Daoy (cell line): Measurements from ENCODE around the gene SLC29A3. TPM values are rescaled to one million over a fixed set of nuclear protein-coding genes. Genes with fewer than 3 reads are reported as not detected.
"Not testable (repeated sequence)": the region's sequence is repeated elsewhere in the genome, so short reads cannot be mapped to it uniquely, and the experiment has no call there.

Experiments
- DNase-seq: peaks from one replicate; pipeline ENCODE4 v3.0.0-alpha.2; 2015; ENCODE audit warnings: low read depth
- total RNA-seq: library from RNA; depleted of rRNA; stranded (reverse); fragments of >200 nt; shearing (Covaris generic); gene quantifications from 2 replicates; pipeline ENCODE4 v1.2.3, GENCODE V29; 2014

The SLC29A3 gene
- total RNA-seq, 1 experiment from 2014 or later = 0.63 TPM

DNA sequence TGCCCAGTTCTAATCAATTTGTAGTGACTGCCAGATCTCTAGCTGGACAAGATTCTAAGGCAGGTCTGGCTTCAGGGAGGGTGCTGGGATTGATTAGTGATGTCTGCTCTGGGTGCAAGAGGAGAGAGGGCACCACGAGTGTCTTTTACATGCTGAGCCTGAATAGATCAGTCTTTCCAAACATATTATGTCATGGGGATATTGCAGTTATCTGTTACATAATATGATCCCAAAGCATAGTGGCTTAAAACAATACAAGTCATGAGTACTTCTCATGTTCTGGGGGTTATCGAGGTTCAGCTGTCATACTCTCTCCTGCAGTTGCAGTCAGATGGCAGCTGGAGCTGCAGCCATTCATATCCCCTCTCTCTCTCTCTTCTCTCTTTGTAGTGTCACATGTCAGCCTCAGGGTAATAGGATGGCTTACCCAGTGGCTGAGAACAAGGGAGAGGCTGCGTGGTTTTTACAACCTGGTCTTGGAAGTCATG lies 26.0 kb downstream of the SLC29A3 start:
- DNase-seq = no peak

DNA sequence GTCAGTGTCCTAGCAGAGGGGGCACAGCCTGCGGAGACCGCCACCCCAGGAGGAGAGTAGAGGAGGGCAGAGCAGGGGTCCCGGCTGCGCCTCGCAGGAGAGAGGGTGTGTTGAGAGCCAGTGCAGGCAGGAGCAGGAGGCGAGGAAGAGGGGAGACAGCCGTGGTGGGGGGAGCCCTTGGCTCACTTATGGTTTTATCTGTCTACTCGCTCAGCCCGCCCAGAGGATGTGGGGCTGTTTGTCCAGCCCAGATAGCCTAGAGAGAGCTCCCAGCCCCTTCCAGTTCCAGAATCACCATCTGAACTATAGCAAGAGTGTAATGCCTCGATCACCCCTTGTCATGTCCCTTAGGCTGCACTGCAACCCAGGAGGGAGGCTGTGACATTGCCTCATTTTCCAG lies 26.6 kb downstream of the SLC29A3 start:
- DNase-seq = no peak

DNA sequence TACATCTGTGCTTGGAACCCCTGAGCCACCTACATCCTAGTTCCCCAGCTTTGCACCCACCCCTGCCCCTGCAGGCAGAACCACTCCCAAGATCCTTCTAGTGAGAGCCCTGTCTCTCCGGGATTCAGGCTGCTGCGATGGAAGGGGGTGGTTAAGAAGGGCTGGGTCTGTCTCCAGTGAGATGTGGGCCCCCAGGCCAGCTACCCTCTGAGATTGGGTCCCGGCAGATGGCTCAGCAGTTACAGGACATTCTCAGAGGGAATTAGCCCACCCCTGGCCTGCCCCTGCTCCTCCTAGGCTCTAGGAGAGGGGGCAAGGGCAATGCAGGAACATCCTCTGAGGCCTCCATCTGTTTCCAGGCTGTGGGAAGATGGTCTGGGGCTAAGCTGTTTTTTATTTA lies 27.7 kb downstream of the SLC29A3 start:
- DNase-seq = no peak

DNA sequence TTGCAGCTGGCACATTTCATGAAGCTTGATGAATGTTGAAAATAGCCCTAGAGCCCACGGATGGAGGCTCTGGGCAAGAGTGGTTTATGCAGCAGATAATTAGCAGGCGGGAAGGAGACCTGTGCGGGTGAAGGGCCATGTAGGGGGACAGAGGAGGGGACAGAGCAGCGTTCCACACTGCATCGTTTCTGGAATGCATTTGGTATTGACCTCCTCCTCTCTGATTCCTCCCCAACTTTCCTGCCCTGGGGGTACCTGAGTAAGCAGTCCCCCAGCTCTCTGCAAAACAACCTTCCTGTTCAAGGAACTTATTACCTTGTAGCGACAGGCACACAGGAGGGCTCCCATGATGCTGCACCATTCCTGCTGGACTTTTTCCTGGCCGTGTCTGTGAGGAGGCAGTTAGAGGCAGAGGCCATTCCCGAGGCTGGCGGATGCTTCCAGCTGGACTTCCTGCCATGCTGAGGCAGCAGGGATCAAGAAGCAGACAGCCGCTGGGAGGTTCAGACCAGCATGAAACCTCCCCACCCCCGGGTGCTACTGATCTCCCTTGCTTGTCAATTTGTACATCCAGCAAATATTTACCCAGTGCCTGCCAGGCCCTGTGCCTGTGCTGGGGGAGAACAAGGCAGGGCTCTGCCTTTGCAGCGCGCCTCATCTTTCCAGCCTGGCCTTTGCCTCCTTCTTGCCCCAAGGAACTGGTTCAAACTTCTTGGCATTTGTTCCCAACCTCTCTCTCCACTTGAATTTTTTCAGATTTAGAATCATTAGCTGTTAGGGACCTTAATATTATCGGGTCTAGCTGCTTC lies 28.7 kb downstream of the SLC29A3 start:
- DNase-seq = no peak

DNA sequence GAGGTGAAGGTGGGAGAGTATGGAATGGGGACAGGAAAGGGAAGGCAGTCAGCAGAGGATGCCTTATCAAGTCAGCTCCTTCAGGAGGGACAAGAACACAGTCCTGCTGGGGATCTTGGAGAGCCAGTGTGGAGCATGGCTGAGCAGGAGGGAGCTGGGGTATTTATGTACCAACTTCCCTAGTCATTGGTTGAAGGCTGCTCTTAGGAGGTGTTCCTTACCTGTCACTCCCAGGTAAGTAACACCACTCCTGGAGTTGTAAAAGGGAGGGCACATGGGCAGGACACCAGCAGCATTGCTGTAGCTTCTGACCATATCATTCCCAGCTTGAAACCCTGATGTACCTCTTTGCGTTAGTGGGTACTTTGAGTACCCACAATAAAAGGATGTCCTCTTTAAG lies 29.8 kb downstream of the SLC29A3 start:
- DNase-seq = no peak

DNA sequence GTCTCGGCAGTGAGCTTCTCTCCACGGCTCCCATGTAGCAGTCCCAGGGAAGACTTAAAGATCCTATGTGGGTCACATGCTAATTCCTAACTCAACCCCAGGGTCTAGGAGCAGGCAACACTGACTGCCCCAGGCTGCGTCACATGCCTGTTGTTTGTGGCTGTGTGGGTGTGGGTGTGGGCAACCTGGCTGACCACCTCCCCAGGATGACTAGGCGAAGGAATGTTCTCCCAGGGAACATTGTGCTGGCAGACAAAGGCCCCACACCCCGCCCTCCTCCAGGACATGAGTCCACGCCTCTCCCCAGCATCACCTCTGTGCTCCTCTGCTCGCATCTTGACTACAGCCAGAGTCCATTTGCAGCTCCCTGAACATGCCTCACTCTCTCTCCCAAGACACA lies 30.3 kb downstream of the SLC29A3 start:
- DNase-seq = peak; percentile 75

DNA sequence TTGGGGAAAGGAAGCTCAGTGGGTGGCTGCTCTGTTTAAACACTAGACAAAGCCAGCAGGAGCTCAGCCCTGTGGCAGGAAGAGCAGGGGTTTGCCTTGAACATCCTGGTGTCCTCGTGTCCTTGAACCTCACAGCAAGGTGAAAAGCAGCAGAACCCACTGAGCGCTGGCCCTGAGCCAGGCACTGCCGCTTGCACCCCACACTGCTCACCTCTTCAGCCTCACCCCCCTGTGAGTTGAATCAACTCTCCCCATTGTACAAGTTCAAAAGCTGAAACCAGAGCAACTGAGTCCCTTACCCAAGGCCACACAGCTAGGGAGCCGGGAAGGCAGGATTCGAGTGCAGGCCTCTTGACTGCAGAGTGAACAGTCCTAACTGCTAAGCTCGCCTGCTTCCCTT lies 32.0 kb downstream of the SLC29A3 start:
- no peak for DNase-seq

DNA sequence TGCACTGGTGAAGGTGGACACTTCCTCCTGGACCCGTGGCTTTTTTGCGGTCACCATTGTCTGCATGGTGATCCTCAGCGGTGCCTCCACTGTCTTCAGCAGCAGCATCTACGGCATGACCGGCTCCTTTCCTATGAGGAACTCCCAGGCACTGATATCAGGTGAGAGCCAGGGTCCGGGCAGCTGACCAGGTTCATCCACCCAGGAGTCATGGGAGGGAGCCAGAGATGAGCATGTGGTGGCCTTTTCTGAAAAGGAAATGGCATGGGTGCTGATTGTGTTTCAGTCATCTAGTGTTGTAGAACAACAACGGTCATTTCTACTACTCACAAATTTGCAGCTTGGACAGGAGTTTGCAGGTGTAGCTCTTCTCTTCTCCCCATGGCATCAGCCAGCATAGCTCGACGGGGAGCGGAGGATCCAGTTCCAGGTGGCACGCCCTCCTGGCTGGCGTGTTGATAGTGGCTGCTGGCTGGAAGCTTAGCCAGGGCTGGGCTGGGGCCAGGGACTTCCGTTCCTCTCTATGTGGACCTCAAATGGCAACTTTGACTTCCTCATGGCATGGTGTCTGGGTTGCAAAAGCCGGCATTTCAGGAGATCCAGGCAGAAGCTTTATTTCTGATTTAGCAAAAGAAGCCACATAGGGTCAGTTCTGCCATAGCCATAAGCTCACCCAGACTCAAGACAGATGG lies 32.7 kb downstream of the SLC29A3 start:
- no peak for DNase-seq

DNA sequence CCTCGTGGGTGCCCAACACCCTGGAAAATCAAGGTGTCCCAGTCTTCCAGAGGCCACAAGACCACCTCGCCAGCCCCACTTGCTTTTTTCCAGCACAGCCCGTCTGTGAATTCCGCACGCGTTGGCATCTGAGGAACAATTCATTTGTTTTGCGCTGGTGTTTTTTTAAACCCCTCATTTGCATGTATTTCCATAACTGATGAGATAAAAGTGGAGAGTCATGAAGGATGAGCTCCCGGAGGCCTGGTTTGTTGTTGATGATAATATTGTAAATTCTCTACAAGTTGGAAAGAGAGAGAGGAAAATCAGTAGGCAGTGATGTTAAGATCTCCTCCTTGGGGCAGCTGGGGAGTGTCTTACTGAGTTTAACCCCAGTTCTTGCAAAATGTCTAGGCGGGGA lies 34.6 kb downstream of the SLC29A3 start:
- DNase-seq = no peak

DNA sequence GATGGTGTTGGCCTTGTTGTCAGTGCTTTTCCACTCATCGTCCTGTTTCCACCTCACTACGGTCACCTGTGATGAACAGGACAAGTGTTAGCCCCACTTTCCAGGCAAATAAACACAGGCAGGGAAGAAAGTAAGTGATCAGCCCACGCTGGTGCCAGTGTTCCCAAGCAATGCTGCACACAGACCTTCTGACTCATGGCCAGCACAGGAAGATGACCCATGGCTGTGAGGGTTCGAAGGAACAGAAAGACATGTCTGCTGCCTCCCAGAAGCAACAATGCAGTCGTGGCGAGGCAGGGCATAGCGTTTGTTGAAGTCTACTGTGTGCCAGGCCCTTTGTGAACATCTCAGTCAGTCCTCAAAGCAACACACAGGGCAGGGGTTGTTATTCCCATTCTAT lies 35.7 kb downstream of the SLC29A3 start:
- DNase-seq = peak; percentile 22

DNA sequence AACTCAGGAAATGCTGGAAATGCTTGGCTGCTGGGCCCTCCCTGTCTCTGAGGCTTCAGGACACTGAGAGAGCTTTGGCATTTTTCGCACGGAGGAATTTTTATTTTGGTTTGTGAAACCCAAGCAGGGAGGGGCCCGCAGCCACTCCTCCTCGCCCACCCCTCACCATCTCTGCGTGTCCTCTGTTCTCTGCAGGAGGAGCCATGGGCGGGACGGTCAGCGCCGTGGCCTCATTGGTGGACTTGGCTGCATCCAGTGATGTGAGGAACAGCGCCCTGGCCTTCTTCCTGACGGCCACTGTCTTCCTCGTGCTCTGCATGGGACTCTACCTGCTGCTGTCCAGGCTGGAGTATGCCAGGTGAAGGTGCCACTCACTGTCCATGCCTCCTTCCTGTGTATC lies 36.8 kb downstream of the SLC29A3 start:
- no peak for DNase-seq

DNA sequence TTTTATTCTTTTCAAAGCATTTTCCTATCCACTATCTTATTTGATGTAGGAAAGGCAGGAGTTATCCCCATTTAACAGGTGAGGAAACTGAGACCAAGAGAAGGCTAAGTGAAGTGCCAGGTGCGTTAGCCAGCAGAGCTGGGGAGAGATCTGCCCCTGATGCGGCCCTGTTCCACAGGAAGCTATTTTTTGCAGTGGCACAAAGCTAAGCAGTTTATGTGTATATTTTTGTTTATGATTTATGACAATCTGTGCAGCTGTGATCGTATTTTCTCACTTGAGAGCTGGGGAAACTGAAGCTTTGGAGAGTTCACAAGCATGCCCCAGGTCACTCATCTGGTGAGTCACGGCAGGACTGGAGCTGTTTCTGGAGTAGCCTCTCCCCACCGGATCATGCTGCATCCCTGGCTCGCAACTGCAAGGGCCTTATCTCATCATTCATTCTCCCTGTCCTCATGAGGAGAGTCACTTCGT lies 38.8 kb downstream of the SLC29A3 start:
- no peak for DNase-seq

DNA sequence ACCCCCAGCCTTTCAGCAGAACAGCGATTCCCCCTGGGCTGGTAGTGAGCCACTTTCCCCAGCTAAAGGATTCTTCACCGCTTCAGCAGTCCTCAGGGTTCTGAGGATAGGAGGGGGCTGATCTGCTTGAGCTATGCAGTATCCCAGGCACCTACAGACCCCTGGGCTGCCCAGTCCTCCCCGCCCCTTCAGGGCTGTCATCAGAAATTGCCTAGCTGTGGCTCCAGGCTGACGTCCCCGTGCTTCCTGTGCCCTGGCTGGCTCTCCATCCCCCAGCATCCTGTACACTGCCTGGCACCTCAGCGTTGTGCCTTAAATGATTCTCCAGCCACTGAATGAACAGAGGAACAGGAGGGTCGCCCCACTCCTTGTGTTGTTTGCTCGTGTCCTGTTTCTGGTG lies 39.2 kb downstream of the SLC29A3 start:
- no peak for DNase-seq

DNA sequence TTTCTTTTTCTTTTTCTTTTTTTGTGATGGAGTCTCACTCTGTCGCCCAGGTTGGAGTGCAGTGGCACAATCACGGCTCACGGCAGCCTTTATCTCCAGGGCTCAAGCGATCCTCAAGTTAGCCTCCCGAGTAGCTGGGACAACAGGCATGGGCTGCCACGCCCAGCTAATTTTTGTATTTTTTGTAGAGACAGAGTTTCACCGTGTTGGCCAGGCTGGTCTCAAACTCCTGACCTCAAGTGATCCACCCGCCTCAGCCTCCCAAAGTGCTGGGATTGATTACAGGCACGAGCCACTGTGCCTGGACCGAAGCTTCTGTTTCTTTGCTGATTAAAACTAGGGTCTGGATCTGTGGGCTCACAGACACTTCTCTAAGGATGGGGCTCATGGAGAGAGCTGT lies 39.8 kb downstream of the SLC29A3 start:
- not testable (repeated sequence) for DNase-seq

DNA sequence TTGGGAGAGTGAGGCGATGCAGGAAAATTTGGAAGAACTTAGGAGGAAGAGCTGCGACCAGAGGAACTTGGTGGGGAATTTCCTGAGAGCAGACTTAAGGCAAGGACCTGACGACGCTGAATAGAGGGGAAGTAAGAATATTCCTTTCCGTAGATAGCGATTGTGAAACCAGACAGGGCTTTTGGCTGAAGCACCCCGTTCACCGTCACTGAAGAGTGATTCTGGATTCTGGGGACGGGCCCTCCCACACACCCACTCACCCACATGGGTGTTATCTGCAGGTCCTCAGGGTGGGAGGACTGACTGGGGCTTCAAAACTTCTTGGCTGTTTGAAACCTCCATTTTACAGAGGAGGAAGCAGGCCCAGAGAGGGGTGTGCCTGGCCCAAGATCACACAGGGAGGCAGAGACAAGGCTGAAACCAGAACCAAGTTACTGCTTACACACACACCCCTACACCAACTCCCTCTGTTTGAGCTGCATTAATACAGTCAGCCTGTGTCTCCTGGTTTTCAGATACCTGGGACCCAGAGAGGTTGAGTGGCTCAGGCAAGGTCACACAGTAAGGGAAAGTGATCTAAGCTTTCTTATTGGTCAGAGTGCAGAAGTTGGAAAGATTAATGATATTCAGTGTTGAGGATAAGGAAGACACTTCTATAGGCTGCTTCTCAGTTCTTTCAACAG lies 40.4 kb downstream of the SLC29A3 start:
- DNase-seq = no peak

DNA sequence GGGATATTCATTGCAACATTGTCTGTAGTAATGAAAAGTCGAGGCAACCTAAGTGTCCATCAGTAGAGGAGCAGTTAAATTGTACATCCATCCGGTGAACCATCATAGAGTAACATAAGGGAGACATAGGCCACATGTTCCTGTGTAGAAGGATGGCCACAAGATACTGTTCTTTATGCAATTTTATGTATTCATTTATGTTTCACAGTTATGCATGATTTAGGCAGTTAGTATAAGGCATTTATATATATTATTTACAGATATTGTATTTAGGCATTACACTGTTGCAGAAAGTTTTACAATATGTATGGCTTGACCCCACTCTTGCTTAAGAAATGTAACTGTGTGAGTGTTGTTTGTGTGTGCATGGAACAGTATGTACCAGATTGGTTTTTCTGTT lies 41.7 kb downstream of the SLC29A3 start:
- no peak for DNase-seq

DNA sequence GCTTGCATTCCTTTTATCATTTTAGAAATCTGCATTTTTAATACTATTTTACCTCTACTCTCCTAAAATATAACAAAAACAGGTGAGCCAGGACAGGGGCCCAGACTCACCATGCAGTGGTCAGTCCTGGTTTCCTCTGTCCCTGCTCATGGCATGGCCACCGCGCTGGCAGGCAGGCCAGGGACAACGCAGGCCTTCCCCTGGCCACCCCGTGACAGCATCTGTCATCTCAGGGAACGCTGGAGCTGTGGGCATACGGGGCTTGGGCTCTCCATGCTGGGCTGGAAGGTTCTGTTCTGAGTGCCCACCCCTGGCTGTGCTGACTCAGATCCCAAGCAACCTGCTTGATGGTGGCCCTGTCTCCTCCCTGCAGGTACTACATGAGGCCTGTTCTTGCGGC lies 42.5 kb downstream of the SLC29A3 start:
- DNase-seq = no peak

DNA sequence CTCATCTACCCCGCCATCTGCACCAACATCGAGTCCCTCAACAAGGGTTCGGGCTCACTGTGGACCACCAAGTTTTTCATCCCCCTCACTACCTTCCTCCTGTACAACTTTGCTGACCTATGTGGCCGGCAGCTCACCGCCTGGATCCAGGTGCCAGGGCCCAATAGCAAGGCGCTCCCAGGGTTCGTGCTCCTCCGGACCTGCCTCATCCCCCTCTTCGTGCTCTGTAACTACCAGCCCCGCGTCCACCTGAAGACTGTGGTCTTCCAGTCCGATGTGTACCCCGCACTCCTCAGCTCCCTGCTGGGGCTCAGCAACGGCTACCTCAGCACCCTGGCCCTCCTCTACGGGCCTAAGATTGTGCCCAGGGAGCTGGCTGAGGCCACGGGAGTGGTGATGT lies 43.1 kb downstream of the SLC29A3 start:
- no peak for DNase-seq

DNA sequence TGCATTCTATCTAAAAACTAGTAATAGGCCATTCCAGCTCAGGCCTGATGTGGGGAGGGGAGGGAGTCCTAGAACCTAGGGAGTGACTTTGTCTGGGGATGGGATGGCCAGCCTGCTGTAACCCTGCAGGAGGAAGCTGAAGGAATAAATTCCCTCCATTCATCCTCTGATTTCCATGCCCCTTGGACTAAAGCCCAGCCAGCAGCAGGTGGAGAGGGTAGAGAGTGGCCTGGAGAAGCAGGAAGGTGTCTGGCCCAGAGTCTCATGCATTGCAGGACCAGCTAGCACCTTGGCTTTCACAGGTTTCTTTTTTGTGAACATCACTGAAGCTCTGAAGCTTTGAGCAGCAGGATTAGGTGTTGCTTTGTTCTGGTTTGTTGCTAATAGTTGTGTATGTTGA lies 44.9 kb downstream of the SLC29A3 start:
- no peak for DNase-seq

DNA sequence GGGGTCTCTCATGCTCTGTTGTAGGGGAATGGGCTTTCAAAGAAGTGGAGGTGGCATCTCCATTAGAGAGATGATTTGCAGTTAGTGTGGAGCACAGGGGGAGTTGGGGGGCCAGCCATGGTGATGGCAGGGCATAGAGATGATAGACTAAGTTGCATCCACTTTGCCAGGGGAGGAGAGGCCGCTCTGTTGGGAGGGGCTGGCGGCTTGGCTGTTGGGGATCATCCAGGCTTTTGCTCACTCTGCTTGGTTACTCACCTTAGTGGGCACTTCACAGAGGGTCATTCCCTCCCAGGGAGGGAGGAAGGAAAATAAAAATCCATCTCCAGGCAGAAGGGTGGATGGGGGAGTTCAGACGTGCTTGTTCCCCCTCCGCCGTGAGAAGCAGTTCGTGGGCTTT lies 46.3 kb downstream of the SLC29A3 start:
- no peak for DNase-seq

DNA sequence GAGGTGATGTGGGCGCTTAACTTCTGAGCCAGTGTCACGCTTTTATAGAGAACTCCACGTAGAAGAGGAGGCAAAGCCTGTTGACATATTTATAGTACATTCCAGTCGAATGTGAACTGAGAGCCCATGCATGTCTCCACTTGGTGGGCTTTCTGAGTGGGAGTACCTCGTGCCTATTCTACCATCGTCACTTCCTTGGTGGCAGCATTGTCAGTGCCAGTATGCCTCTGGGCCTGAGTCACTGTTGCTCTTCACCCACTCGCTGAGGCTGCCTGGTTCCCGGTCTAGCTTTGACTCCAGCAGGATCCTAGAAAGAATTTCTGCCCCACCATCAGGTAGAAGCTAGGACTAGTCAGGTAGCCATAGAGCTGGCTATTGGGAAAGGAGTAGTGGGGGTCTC lies 47.6 kb downstream of the SLC29A3 start:
- DNase-seq = no peak

DNA sequence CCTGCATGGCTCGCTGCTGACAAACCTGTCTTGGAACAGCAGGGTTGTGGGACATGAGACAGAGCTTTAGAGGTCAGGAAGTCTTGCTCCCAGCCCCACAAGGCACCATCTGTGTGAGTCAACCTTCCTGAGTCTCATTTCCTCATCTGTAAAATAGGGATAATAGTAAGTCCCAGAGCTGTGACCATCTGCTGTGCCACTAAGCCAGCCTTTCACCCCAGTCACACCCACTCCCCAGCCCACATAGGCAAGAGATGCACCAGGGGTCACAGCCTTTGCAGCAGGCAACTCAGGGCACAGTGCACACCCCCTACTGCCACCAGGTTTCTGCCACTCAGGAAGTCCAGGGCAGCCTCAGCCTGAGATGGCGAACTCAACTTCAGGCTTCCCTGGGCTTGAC lies 48.2 kb downstream of the SLC29A3 start:
- peak; percentile 17 for DNase-seq

DNA sequence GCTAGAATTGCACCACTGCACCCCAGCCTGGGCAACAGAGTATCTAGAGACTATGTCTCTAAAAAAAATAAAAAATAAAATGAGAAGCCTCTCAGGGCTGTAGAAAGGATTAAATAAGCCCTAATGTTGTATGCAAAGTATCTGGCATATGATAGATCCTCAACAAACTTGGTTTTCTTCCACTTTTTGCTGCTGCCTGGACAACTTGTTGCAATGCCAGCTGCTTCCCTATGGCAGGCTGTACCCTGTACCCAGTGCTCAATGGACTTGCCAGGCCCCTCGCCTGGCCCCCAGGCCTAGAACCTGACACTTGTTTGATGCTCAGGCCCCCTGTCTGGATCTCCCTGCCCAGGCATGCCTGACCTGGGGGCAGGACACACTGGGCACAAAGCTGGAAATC lies 49.1 kb downstream of the SLC29A3 start:
- DNase-seq = no peak
